Measurements from ENCODE around the gene SP3. TPM values are rescaled to one million over a fixed set of nuclear protein-coding genes. Genes with fewer than 3 reads are reported as not detected.

Gene SP3
- total RNA-seq, 1 donor from 2014 or later: 41.2 TPM

DNA sequence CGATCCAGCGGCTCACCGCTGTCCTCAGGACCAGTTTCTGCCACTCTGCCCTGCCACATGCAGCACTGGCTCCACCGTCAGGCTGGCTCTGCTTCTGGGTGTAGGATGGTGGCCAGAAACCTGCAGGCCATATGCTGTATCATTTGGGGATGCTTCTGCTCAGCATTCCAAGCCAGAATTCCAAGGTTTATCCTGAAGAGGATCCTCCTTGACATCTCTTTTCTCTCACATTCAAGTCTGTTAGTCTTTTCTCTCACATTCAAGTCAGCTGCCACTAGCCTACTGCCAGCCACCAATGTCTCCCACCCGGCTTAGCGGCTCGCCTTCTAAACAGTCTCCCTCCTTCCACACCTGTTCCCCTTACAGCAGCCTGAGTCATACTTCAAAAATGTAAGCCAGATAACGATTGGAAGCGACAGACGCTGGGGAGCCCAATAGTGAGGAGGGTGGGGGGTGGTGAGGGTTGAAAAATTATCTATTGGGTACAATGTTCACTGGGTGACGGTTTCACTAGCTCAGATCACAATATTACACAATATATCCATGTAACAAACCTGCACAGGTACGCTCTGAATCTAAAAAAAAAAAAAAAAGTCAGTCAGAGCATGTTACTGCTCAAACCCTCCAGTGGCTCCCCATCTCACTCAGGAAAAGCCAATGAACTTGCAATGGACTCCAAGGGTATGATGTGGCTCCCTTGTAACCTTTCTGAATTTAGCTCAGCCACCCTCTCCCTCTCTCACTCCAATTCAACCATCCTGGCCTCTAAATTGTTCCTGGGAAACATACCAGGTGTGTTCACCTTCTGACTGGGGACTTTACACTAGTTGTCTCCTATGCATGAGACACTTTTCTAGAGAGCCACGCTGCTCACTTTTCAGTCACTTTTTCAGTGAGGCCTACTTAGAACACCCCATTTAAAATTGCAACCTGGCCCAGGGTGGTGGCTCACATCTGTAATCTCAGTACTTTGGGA is 38.8 kb upstream of the SP3 start:
- TF ChIP-seq, protein P1, sequence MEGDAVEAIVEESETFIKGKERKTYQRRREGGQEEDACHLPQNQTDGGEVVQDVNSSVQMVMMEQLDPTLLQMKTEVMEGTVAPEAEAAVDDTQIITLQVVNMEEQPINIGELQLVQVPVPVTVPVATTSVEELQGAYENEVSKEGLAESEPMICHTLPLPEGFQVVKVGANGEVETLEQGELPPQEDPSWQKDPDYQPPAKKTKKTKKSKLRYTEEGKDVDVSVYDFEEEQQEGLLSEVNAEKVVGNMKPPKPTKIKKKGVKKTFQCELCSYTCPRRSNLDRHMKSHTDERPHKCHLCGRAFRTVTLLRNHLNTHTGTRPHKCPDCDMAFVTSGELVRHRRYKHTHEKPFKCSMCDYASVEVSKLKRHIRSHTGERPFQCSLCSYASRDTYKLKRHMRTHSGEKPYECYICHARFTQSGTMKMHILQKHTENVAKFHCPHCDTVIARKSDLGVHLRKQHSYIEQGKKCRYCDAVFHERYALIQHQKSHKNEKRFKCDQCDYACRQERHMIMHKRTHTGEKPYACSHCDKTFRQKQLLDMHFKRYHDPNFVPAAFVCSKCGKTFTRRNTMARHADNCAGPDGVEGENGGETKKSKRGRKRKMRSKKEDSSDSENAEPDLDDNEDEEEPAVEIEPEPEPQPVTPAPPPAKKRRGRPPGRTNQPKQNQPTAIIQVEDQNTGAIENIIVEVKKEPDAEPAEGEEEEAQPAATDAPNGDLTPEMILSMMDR (conservative IDR thresholded peaks at IDR 0.05; ENCODE audit: low read depth, low read length): peak; percentile 5
- no peak for DNase-seq (ENCODE audit: low read depth)
- H3K4me3 ChIP-seq (ENCODE audit: low read depth, low read length): no peak overlapping the region

DNA sequence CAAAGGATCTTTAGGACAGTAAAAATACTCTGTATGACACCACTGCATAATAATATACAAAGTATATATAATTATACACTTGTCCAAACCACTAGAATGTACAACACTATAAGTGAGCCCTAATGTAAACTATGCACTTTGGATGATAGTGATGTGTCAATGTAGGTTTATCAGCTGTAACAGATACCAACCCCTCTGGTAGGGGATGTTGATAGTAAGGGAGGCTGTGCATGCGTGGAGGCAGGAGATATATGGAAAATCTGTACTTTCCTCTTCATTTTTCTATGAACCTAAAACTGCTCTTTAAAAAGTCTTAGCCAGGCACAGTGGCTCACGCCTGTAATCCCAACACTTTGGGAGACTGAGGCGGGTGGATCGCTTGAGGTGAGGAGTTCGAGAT is 37.5 kb upstream of the SP3 start:
- TF ChIP-seq, protein P1 (conservative IDR thresholded peaks at IDR 0.05; ENCODE audit: low read depth, low read length): no peak
- H3K4me3 ChIP-seq (ENCODE audit: low read depth, low read length): no peak overlapping the region
- no peak for DNase-seq (ENCODE audit: low read depth)

DNA sequence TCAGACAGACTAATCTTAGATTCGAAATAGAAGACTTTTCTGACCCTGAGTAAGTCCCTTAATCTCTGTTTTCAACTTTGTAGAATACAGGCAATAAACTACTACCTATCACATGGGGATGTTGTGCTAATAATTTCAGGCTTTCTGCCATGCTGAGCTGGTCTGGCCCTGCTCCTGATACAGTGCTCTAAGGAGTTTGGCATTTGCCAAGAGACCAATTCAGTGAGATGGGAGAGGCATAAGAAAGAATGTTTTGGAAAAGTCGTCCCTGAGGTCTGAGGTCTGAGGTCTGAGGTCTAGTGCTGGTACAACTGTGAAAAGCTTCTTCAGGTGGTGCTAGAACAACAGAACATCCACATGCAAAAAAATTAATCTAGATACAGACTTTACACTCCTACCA is 35.9 kb upstream of the SP3 start:
- no peak overlapping the region for H3K4me3 ChIP-seq (ENCODE audit: low read depth, low read length)
- no peak for DNase-seq (ENCODE audit: low read depth)
- TF ChIP-seq, protein P1 (conservative IDR thresholded peaks at IDR 0.05; ENCODE audit: low read depth, low read length): no peak

GRCh38 chr2:173999724-174000123 is 34.6 kb upstream of the SP3 start:
- TF ChIP-seq, protein P1 (conservative IDR thresholded peaks at IDR 0.05; ENCODE audit: low read depth, low read length): no peak
- no peak for DNase-seq (ENCODE audit: low read depth)
- no peak overlapping the region for H3K4me3 ChIP-seq (ENCODE audit: low read depth, low read length)

- no peak for DNase-seq (ENCODE audit: low read depth)
- TF ChIP-seq, protein P1 (conservative IDR thresholded peaks at IDR 0.05; ENCODE audit: low read depth, low read length): no peak
- H3K4me3 ChIP-seq (ENCODE audit: low read depth, low read length): no peak overlapping the region
Observed at GRCh38 chr2:173999272-173999671, 34.1 kb upstream of the SP3 start.

- TF ChIP-seq, protein P1 (conservative IDR thresholded peaks at IDR 0.05; ENCODE audit: low read depth, low read length): no peak
- DNase-seq (ENCODE audit: low read depth): no peak
- no peak overlapping the region for H3K4me3 ChIP-seq (ENCODE audit: low read depth, low read length)
Observed at GRCh38 chr2:173998386-173998785, 33.2 kb upstream of the SP3 start.

DNA sequence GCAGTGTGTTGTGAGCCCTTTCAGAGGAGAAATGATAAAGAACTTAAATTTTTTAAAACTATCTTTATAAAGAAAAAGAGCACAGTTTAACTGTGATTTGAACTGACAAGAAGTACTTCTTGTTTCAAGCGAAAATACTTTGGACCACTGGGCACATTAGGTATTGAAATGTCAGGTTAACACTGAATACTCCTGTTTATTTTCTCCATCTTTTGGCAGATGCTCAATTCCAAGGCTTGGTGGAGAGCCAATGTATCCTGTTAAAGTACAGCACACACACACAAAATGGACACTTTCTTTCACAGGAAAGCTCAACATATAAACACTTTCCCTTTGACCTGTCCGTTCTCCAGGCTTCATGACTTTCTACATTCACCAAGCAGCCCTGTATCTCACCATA is 32.6 kb upstream of the SP3 start:
- no peak for DNase-seq (ENCODE audit: low read depth)
- TF ChIP-seq, protein P1 (conservative IDR thresholded peaks at IDR 0.05; ENCODE audit: low read depth, low read length): no peak

More for the DNA sequence above, 32.6 kb upstream of the SP3 start:
- no peak overlapping the region for H3K4me3 ChIP-seq (ENCODE audit: low read depth, low read length)

Measured in epithelial cell of proximal tubule (primary cell).